ENCODE results near the gene RTP5. TPM values are rescaled to one million over a fixed set of nuclear protein-coding genes. Genes with fewer than 3 reads are reported as not detected.

Gene RTP5
- total and polyA plus RNA-seq, 2 of the 8 experiments (the other 6 are each of a cell fraction or from before 2014, with no cell fraction given): not detected

DNA sequence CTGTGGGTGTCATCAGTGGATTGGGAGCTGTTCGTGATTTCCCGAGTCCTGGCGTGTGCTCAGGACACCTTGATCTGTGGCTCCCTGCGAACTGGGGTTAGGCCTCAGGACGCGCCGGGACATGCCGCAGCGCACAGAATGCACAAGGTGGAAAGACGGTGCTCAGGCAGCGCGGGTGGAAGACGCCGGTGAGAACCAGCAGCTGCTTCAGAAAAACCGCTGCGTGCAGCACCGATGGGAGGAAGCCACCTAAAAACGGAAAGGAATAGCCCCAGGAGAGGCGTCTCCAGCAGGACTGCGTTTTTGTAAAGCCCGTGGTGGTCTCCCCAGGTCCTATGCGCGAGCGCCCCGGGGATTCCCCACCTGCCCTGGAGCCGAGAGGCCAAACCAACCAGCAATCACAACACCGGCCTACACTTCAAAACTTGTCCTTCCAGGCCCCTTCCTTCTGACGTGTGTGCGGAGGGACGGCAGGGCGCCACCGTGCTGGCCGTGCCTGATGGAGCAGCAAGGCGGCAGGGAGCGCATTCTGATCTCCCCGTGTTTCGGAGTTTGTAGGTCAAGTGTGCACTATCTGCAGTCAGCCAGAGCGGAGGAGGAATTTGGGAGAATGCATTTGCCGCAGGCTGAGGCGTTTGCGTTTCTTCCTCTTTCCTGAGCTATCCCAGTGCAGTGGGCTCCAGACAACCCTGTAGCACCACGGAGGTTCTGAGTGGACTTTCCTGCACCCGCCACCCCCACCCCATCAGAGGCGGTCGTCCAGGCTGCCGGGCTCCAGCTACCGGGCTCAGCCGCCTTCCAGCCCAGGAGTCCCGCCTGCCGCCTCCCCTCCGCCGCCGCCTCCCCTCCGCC is 32.2 kb downstream of the RTP5 start:
- WGBS, 2 experiments (ENCODE audit: extremely low coverage in 1 of 2, insufficient coverage in 1 of 2, insufficient read length in 1 of 2, insufficient replicate concordance in 2 of 2, low coverage in 1 of 2, low lambda C conversion rate in 2 of 2, missing lambda C conversion rate in 1 of 2): 49% methylated on average over 38 of the region's 54 CpGs; no CpG with 5 or more reads in 1 of the 2 experiments
- TF ChIP-seq BCL11A (IDR thresholded peaks at IDR 0.05; ENCODE audit: low read depth in 2 of 2, low read length in 2 of 2) (no peak), MAX (IDR thresholded peaks at IDR 0.05) (peak; percentile 16; the same call in 1 of the 2 replicates), TBP (IDR thresholded peaks at IDR 0.05; ENCODE audit: low read depth, low read length) (peak; percentile 14; the same call in 1 of the 2 replicates), ASH2L (IDR thresholded peaks at IDR 0.05; ENCODE audit: low read length) (no peak)
- TF ChIP-seq, protein P1, sequence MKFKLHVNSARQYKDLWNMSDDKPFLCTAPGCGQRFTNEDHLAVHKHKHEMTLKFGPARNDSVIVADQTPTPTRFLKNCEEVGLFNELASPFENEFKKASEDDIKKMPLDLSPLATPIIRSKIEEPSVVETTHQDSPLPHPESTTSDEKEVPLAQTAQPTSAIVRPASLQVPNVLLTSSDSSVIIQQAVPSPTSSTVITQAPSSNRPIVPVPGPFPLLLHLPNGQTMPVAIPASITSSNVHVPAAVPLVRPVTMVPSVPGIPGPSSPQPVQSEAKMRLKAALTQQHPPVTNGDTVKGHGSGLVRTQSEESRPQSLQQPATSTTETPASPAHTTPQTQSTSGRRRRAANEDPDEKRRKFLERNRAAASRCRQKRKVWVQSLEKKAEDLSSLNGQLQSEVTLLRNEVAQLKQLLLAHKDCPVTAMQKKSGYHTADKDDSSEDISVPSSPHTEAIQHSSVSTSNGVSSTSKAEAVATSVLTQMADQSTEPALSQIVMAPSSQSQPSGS (IDR thresholded peaks at IDR 0.05; ENCODE audit: low read length): no peak
- TF ChIP-seq, protein P2, sequence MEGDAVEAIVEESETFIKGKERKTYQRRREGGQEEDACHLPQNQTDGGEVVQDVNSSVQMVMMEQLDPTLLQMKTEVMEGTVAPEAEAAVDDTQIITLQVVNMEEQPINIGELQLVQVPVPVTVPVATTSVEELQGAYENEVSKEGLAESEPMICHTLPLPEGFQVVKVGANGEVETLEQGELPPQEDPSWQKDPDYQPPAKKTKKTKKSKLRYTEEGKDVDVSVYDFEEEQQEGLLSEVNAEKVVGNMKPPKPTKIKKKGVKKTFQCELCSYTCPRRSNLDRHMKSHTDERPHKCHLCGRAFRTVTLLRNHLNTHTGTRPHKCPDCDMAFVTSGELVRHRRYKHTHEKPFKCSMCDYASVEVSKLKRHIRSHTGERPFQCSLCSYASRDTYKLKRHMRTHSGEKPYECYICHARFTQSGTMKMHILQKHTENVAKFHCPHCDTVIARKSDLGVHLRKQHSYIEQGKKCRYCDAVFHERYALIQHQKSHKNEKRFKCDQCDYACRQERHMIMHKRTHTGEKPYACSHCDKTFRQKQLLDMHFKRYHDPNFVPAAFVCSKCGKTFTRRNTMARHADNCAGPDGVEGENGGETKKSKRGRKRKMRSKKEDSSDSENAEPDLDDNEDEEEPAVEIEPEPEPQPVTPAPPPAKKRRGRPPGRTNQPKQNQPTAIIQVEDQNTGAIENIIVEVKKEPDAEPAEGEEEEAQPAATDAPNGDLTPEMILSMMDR (IDR thresholded peaks at IDR 0.05; ENCODE audit: control extremely low read depth in 1 of 3, insufficient read depth in 1 of 3, low read depth in 1 of 3, low read length in 3 of 3): peak in 1 of 3 experiments; percentile 10; a peak in 1 of 4 replicates

More for the DNA sequence above, 32.2 kb downstream of the RTP5 start:
- Histone ChIP-seq H2BK15ac (ENCODE audit: low read length) (0 out of 2 replicates have a peak overlapping the region, but pooled peaks have one; percentile 25), H3K4ac (replicated peaks; ENCODE audit: insufficient read length, low read depth, low read length) (no peak overlapping the region), H3K18ac (ENCODE audit: extremely low read depth, low read length) (peak overlapping the region; percentile 75), H2AK5ac (ENCODE audit: low read depth, low read length) (no peak overlapping the region), H2BK12ac (ENCODE audit: low read depth, low read length) (no peak overlapping the region; the same call in 1 of the 2 replicates), H3K4me1 (replicated peaks in 1 of 4; ENCODE audit: control insufficient read depth in 3 of 4, insufficient read depth in 4 of 4, low read length in 3 of 4) (peaks cover 0 to 21% (median 13%) of the 10 kb centered on the region in 4 experiments; a peak in 6 of 7 replicates), H3K23ac (ENCODE audit: insufficient read length) (no peak overlapping the region), H2BK5ac (ENCODE audit: low read depth, low read length) (no peak overlapping the region), H3K79me1 (ENCODE audit: low read depth, low read length) (peaks cover 3% of the 10 kb centered on the region; the same call in 1 of the 2 replicates), H3K4me2 (ENCODE audit: insufficient read depth in 1 of 2, low read depth in 2 of 2, low read length in 2 of 2) (peak overlapping the region; percentile 71 to 88), H3K36me3 (ENCODE audit: control insufficient read depth in 2 of 4, insufficient read depth in 4 of 4, low read length in 3 of 4) (no peaks in the 10 kb centered on the region; a peak in 1 of 8 replicates), H3K14ac (ENCODE audit: insufficient read length) (no peak overlapping the region), H3K27ac (ENCODE audit: low read depth, low read length) (peak overlapping the region; percentile 45; the same call in 1 of the 2 replicates), H3K9me3 (ENCODE audit: insufficient read depth in 2 of 2, low read depth in 1 of 2, low read length in 1 of 2) (no peaks in the 10 kb centered on the region), H4K20me1 (replicated peaks in 1 of 2; ENCODE audit: control insufficient read depth in 1 of 2, insufficient read depth in 2 of 2, low read length in 2 of 2) (peaks cover 0 to 2% of the 10 kb centered on the region in 2 experiments), H2BK120ac (replicated peaks; ENCODE audit: low read depth, low read length) (no peak overlapping the region), H2AFZ (ENCODE audit: low read length) (peak overlapping the region; percentile 61; the same call in 1 of the 2 replicates), H4K91ac (replicated peaks; ENCODE audit: insufficient read length, low read length) (peak overlapping the region; percentile 47), H4K8ac (ENCODE audit: extremely low read depth, insufficient read depth, low read length) (peak overlapping the region; percentile 36; the same call in 1 of the 2 replicates), H3K4me3 (ENCODE audit: extremely low read depth in 1 of 4, insufficient read depth in 2 of 4, low read depth in 3 of 4, low read length in 4 of 4) (peak overlapping the region; percentile 26 to 55 (median 42)), H4K5ac (ENCODE audit: insufficient read length, low read depth, low read length) (no peak overlapping the region), H3K79me2 (ENCODE audit: control insufficient read depth in 1 of 2, insufficient read depth in 2 of 2, low read length in 2 of 2) (no peaks in the 10 kb centered on the region), H3K27me3 (replicated peaks in 1 of 4; ENCODE audit: control insufficient read depth in 3 of 4, extremely low read depth in 1 of 4, insufficient read depth in 3 of 4, low read length in 3 of 4) (peaks cover 0 to 2% (median 0%) of the 10 kb centered on the region in 4 experiments; a peak in 2 of 7 replicates), H3K56ac (replicated peaks; ENCODE audit: insufficient read length, low read depth, low read length) (peak overlapping the region; percentile 37), H3K23me2 (ENCODE audit: low read depth, low read length) (peaks cover 9% of the 10 kb centered on the region; the same call in 1 of the 2 replicates), H2BK20ac (ENCODE audit: low read length) (0 out of 2 replicates have a peak overlapping the region, but pooled peaks have one; percentile 80), H3K9ac (replicated peaks in 1 of 4; ENCODE audit: extremely low read depth in 1 of 4, low read depth in 3 of 4, low read length in 3 of 4) (peak overlapping the region in 1 of 4 experiments; percentile 21; a peak in 1 of 7 replicates)
- ChIA-PET POLR2A (ENCODE audit: partially characterized antibody) (no interaction called here), CTCF (ENCODE audit: partially characterized antibody) (no interaction called here)
- DNase-seq (ENCODE audit: low read depth in 1 of 2, low spot score in 2 of 2) (peak; percentile 25 to 59), FAIRE-seq (no peak)
